ENCODE data around the gene CFAP46. TPM values are rescaled to one million over a fixed set of nuclear protein-coding genes. Genes with fewer than 3 reads are reported as not detected.
"Not testable (repeated sequence)": the region's sequence is repeated elsewhere in the genome, so short reads cannot be mapped to it uniquely, and the experiment has no call there.

The CFAP46 gene
- total RNA-seq, 1 experiment from 2014 or later = 3.3 TPM

GRCh38 chr10:132888898-132889490, 53.4 kb downstream of the CFAP46 start (continued):
- no peak for TF ChIP-seq SOX15 (CRISPR knock-in tag; IDR thresholded peaks at IDR 0.05)
- no peak for TF ChIP-seq PREB (CRISPR knock-in tag; IDR thresholded peaks at IDR 0.05; ENCODE audit: borderline replicate concordance)
- no peak for TF ChIP-seq E2F4 (CRISPR knock-in tag; IDR thresholded peaks at IDR 0.05; ENCODE audit: borderline replicate concordance, low read depth)
- no peak for TF ChIP-seq ZSCAN18 (CRISPR knock-in tag; IDR thresholded peaks at IDR 0.05)

- not testable (repeated sequence) for H3K36me3 Mint-ChIP-seq
Measured at GRCh38 chr10:132888446-132888845, 53.9 kb downstream of the CFAP46 start.

GRCh38 chr10:132886211-132887099, 55.9 kb downstream of the CFAP46 start:
- no peaks in the 10 kb centered on the region for H3K36me3 Mint-ChIP-seq
- DNase-seq (ENCODE audit: low spot score) (peak; percentile 14), ATAC-seq (no peak)
- CTCF ChIA-PET = interaction anchor here (1.0 to 2.1 kb wide), 2 partner anchors 25 to 48 kb away, joined by 3 to 4 read pairs; no protein-coding TSS in a partner anchor
- H3K27me3 Mint-ChIP-seq (ENCODE audit: low read depth) = no peaks in the 10 kb centered on the region; the same call in 1 of the 2 replicates
- H3K4me3 Mint-ChIP-seq = no peak overlapping the region
- peaks cover 21% of the 10 kb centered on the region for H3K4me1 Mint-ChIP-seq
- no peaks in the 10 kb centered on the region for H3K9me3 Mint-ChIP-seq
- POLR2A ChIA-PET = no interaction called here
- H3K27ac Mint-ChIP-seq = no peak overlapping the region
- no peak for TF ChIP-seq TEAD4 (CRISPR knock-in tag; IDR thresholded peaks at IDR 0.05)
- TF ChIP-seq RORB (CRISPR knock-in tag; IDR thresholded peaks at IDR 0.05) = no peak
- no peak for TF ChIP-seq RELA (CRISPR knock-in tag; IDR thresholded peaks at IDR 0.05; ENCODE audit: borderline replicate concordance)
- no peak for TF ChIP-seq CTCF (IDR thresholded peaks at IDR 0.05)
- TF ChIP-seq ZNF416 (CRISPR knock-in tag; IDR thresholded peaks at IDR 0.05) = no peak
- no peak for TF ChIP-seq FOXP4 (CRISPR knock-in tag; IDR thresholded peaks at IDR 0.05)
- no peak for TF ChIP-seq ARID4B (CRISPR knock-in tag; IDR thresholded peaks at IDR 0.05; ENCODE audit: borderline replicate concordance)
- TF ChIP-seq SMAD3 (CRISPR knock-in tag; IDR thresholded peaks at IDR 0.05; ENCODE audit: borderline replicate concordance) = no peak
- TF ChIP-seq ZNF121 (CRISPR knock-in tag; IDR thresholded peaks at IDR 0.05) = no peak
- TF ChIP-seq HMGA2 (CRISPR knock-in tag; IDR thresholded peaks at IDR 0.05) = no peak
- no peak for TF ChIP-seq CREB1 (CRISPR knock-in tag; IDR thresholded peaks at IDR 0.05)
- no peak for TF ChIP-seq ZNF232 (CRISPR knock-in tag; IDR thresholded peaks at IDR 0.05)
- TF ChIP-seq NFATC4 (CRISPR knock-in tag; IDR thresholded peaks at IDR 0.05) = no peak
- no peak for TF ChIP-seq SOX15 (CRISPR knock-in tag; IDR thresholded peaks at IDR 0.05)
- TF ChIP-seq USF2 (CRISPR knock-in tag; IDR thresholded peaks at IDR 0.05) = no peak

More at GRCh38 chr10:132888446-132888845, 53.9 kb downstream of the CFAP46 start:
- H3K4me3 Mint-ChIP-seq; POLR2A ChIA-PET; H3K27ac Mint-ChIP-seq; H3K27me3 Mint-ChIP-seq (ENCODE audit: low read depth); H3K9me3 Mint-ChIP-seq; ATAC-seq; DNase-seq (ENCODE audit: low spot score); CTCF ChIA-PET: not testable (repeated sequence)
- peaks cover 39% of the 10 kb centered on the region for H3K4me1 Mint-ChIP-seq
